Left lobe of liver (tissue), 2 donors: ENCODE data around the gene DCBLD2. TPM values are rescaled to one million over a fixed set of nuclear protein-coding genes. Genes with fewer than 3 reads are reported as not detected.
A peak's percentile ranks its signal among the peaks of the same experiment; 100 is the strongest.

Experiments used
- ATAC-seq: fragments of 200-7000 bp; cut with Tn5 transposase; one replicate; pipeline ENCODE4 v1.9.1; 2020; ENCODE audit warnings: mild to moderate bottlenecking, moderate library complexity
- DNase-seq: peaks from one replicate; pipeline ENCODE4 v3.0.0-alpha.2; 2020; ENCODE audit warnings: low spot score
- total RNA-seq: library from RNA; stranded (reverse); gene quantifications from one replicate; pipeline ENCODE4 v1.2.1, GENCODE V29; 2021
- donor health status: DM: no; HTN: no; CAD: no; lungs with moderate emphysema.
- donor health status: DM: no; HTN: yes; CAD: no.

The DCBLD2 gene
- total RNA-seq, 1 donor from 2014 or later, result 10.0 TPM

DNA sequence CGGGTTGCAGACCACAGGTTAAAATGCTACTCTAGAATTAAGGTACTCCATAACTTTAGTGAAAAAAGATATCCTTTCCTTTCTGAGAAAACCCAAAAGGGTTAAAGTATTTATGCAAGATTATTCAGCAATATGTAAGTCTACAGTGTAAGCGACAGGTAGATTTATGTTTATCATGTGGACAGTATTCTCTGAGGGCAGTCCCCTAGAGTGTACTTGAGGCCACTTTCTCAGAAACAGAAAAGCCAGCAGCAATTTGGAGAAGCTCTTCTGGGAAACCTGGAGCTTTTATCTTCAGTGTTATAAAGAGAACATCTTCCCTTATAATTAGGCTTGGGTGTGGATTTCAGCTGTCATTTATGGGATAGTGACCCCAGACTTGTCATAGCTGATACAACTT lies 129.5 kb downstream of the DCBLD2 start:
- ATAC-seq (no peak), DNase-seq (no peak)

DNA sequence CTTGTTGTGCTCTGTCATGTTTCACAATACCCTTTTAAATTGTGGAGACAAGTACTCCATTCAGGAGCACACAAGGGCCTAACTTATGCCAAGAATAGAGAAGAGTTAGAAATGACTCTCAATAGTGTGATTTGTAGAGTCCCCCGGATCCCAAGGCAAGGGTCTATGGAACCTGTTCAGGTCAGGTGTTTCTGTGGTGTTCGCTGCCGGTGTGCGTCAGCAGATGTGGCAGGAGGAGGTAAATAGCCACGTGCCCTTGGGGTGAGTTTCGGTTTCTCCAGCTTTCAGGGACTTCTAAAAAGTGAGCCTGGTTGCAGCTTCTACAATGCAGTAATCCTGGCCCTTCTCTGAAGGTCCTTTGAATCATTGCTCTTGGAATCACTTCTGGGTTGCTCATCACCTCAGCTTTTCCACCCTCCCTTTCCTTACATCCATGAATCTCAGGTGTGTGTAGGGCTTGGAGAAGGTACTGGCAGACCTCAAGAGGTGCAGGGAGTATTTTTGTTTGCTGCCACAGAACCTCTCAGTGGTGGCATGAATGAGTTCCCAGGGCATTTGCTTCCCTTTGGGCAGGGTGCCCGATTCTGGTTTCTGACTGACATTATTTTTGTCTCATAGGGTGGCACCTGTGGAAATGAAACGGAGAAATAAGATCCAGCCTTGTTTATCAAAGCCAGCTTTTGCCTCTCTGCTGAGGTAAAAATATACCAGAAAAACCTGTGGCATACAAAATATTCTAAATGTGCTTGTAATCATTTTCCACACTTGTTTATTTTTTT lies 131.0 kb downstream of the DCBLD2 start:
- DNase-seq, result no peak
- ATAC-seq, result peak; percentile 66

DNA sequence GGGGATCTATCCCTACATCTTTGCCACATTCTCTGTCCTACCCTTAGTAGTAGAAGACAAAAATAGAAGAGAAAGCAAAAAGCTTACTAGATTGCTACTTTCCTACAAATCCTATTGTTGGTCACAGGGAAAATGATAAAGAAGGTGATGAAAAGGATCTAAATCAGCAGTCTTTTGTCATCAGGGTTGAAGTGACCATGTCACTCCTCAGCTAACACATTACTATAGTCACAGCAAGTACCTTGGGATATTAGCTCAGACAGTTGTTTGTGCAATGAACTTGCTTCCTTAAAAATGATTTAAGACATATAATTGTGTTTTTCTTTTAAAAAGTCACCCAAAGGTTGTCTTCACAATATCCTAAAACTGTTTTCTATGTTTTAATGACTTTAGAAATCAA lies 132.0 kb downstream of the DCBLD2 start:
- no peak for ATAC-seq
- no peak for DNase-seq

DNA sequence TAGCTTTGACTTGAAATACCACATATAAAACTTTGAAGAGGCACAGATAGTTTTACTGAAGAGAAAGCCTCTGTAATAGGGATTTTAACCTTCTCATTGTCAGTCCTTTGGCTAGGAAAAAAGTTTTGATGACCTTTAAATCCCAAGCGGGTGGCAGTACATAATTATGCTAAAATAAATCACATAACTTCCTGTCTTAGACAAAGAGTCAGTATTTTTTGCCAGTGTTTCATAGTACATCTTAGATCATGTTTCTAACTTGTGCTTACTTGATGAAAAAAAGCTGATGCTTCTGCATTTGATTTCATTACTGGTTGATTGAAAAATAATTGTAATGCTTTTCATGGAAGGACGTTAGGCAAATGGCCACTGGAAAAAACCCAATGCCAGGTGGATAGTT lies 132.5 kb downstream of the DCBLD2 start:
- DNase-seq, result no peak

DNA sequence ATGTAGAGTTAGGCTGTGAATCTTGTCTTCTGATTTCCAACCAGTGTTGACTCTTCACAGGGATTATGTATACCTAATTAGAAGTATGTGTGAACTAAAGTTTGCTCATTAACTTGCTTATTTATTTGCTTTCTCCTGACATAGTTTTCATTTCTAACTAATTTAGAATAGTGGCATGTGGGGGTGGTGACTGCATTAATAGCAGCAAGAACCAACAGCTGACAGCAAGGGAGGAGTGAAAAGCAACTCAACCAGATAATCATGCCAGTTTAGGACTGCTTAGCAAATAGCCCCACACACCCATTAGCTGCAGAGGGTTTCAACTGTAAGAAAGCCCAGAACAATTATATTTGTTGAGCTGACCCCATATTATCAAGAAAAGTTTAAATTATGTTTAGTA lies 134.6 kb downstream of the DCBLD2 start:
- DNase-seq, result no peak
- no peak for ATAC-seq

More for the DNA sequence above, 132.5 kb downstream of the DCBLD2 start:
- ATAC-seq, result no peak

DNA sequence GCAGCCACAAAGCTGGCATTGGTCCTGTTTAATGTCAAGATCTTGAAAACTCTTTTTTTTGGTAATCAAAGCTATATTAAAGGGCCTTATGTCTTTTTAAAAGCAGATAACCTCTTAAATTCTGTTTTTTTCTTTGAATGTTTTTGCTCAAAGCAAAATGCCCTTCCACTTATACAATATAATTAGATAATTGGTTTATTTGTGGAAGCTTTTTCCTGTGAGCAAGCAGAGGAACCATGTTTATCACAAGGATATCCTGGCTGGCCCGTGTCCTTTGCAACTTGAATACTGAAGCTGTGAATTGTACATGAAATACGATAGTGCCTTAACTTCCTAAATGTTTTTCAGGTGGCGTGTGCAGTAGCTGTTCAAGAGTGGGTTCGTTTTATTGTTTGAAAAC lies 135.8 kb downstream of the DCBLD2 start:
- DNase-seq, result no peak
- ATAC-seq, result no peak

DNA sequence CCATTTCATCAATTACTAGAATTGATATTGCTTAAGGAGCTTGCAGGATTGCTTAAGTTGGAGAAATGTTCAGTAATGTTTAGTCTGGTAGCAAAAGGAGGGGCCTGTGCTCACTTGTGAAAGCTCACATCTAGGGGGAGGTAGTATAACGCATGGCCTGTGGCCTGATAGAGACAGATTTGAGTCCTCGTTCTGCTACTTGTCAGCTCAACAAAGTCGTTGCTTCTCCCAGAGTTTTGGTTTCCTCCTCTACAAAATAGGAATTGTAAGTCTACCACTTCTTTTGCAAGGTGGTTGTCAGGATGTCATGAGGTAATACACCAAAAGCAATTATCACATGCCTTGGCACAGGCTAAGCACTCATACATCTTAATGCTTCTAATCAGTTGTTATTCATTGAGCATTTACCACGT lies 137.0 kb downstream of the DCBLD2 start:
- DNase-seq, result no peak
- no peak for ATAC-seq

DNA sequence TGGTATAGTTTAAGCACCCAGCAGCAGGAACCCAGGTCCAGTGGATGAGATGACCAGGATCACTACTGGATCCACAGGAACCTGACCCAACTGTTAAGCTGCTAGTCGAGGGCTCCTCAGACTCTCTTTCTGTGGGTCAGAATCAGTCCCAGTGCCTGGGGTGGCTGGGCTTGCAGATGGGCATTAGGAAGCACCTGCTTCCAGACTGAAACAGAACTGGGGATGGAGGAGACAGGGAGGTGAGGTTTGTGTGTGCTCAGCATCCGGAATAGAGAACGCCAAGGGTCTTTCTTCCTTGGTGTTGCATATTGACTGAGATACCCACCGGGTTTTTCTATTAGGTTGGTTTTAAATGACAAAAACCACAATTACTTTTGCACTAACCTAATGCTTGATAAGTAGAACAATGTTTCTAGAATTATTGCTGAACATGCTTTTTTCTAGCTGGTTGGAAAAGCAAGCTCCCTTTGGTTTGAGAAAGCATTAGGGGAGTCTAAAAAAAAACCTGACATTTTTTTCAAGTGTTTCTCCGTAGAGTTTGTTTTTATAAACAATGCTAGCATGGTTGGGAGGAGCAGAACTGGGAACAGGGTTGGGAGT lies 137.6 kb downstream of the DCBLD2 start:
- DNase-seq, result no peak
- peak; percentile 7 for ATAC-seq

DNA sequence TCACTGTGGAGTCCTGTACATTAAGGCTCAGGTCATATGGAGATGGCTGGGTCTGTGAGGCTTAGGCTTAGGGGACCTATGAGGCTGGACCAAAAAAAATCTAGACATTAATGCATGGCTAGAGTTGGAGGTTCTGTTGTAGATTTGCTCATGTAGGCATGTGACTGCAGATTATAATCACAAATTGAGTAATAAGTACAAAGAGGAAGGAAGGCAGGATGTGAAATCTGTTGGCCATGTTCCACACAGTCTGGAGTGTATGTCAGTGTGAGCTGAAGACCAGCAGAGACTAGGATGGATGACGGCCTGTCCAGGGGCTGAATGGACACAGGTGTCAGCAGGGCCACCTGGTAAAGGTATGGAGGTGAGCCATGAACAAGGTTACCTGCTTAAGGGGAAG lies 138.4 kb downstream of the DCBLD2 start, which contains the start of gene ST3GAL6:
TSS of gene ST3GAL6 (plus strand) at position 265 of the 400 bp plus-strand sequence. CDS start 5,101 bp downstream, outside the sequence.
- DNase-seq (peak; percentile 66), ATAC-seq (peak; percentile 79)

DNA sequence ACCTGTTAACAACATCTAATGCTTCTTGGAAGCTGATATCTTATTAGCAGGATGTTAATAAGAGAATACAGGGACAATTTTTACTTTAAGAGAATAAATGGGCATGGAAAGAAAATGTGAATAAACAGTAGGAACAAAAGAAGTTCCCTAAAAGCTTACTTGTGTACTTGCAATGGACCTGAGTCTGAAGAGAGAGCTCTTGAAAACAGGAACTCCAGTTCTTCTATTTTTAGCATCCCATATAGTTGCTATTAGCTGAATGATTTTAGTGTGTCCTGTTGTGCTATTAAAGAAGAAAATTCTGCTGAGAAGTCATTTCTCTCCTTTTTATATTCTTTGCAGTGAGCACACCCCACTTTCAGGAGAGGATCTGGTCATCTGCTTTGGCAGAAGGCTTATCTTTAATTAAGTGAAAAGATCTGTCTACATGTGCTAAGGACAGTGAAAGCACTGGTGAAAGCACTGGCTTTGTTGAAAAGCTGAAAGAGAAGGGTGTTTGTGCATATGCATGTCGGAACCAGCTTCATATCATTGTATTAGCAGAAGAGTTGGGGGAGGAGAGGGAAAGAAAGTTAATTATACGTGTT lies 139.8 kb downstream of the DCBLD2 start:
- no peak for ATAC-seq
- DNase-seq, result no peak

DNA sequence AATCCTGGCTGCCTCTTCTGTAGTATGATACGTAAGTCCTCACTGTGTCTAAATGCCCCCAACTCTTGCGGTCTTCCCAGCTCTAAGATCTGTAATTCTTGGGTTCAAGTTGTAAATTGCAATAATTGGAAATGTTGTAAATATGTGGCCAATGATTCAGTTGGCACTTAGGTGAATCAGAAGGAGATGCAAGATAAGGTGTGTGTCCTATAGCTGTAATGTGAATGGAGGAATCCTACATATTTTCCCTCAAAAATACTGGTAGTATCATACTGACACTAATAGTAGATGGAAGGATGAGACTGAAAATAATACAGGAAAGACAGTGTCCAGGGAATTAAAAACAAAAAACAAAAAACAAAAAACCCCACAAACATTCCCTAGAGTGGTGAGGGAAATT lies 141.9 kb downstream of the DCBLD2 start:
- DNase-seq, result no peak
- no peak for ATAC-seq

DNA sequence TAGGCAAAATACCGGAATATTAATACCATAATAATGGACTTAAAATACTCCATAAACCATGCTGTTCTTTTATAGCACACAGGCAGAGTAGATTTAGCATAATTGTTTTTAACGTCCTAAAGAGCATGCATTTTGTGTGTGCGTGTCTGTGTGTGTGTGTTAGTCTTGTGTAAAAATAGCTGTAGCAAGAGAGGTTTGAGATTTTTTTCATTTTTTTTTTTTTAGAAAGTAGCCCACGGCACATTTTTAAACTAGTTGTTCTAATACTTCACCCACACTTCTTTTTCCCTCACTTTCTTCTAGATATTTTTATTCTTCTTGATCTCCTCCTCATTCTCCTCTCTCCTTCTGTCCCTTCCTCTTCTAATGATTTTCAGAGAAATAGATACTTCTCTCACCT lies 145.9 kb downstream of the DCBLD2 start:
- ATAC-seq (no peak), DNase-seq (no peak)

DNA sequence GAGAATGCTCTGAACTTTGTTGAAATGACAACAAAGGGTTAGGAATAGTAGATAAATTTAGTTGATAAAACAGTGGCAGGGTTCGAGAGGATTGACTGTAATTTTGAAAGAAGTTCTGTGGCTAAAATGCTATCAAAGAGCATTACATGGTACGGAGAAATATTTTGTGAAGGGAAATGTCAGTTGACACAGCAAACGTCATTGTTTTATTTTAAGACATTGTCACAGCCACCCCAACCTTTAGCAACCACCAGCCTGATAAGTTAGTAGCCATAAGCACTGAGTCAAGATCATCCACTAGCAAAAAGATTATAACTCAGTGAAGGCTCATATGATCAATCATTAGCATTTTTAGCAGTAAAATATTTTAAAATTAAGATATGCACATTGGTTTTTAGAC lies 147.0 kb downstream of the DCBLD2 start:
- ATAC-seq (no peak), DNase-seq (no peak)

DNA sequence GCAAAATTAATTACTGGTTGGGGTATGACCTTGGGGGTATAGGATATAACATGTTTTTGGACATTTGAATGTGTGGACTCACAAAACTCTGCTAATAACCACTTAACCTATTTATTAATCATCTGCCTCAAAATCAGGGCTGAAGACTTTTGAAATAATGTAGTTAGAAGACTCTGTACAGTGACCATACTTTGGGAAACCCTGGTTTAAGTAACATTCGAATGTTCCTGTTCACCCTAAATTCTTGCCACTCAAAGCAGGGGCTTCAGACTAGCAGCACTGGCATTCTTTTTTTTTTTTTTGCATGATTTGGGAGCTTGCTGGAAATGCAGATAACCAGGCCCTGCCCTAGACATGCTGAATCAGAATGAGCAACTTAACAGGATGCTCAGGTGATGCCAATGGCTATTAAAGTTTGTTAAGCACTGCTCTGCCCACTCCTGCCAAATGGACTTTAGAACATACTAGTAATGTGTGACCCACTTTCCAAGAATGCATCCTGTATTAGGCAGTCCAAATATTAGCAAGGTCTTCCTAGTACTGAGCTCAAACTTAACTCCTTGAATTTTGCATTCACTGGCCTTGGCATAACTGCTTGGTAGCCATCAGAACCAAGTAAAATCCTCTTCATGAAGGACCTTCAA lies 151.1 kb downstream of the DCBLD2 start:
- DNase-seq (no peak), ATAC-seq (peak; percentile 99)

DNA sequence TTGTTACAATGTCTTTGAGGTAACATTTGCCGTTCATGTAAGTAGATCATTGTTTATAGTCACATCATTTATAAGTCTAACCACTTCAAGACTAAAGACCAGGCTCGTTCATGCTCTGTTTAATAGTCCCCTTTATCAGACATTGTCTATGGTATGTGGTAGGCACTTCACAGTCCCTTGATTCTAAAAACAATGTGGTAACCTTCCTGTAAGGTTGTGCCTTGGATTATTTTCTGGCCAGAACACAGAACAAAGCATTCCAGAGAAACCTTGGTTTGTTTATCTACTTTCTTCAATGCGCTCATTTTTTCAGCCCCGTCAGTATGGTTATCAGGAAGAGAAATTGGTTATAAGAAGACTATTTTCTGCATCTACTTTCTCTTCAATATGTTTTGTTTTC lies 154.6 kb downstream of the DCBLD2 start:
- DNase-seq (no peak), ATAC-seq (no peak)

DNA sequence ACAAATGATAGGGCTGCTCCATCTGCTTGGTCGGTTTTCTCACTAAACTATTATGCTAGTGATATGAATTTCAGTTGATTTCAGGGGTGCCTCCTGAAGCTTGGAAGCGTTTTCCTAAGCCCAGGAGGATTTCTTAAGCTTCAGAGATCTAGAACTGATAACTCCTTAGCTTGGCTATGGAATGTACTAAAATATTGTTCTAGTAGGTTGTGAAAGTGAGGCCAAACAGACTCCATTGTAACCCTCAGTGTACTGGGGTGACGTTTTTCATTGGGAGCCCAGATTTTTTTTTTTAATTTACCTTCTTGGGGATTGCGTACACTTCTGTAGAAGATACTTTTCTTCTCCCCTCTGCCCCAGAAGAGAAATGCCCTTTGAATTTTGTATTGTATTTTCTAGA lies 155.4 kb downstream of the DCBLD2 start:
- no peak for DNase-seq

More for the DNA sequence above, 155.4 kb downstream of the DCBLD2 start:
- no peak for ATAC-seq

Other genes with a start within 250 kb of the DCBLD2 start
- 41.8 TPM for gene ST3GAL6, start 138.4 kb downstream of the DCBLD2 start, total RNA-seq